Heart right ventricle (tissue), 16 donors: ENCODE results near the gene UCHL5. TPM values are rescaled to one million over a fixed set of nuclear protein-coding genes. Genes with fewer than 3 reads are reported as not detected.
"Not testable (repeated sequence)": the region's sequence is repeated elsewhere in the genome, so short reads cannot be mapped to it uniquely, and the experiment has no call there.

ENCODE experiments used
- ATAC-seq, 8 donors: fragments of 200-7000 bp; cut with Tn5 transposase; one replicate each; pipeline ENCODE4 v1.9.1; 2020; ENCODE audit warnings: mild to moderate bottlenecking in 8 of 8, moderate library complexity in 8 of 8, moderate number of reproducible peaks in 1 of 8
- DNase-seq, 2 donors: peaks; one replicate each; pipeline ENCODE4 v3.0.0-alpha.2; 2020
- H3K27ac ChIP-seq, 10 donors: fragments of 200-600 bp; sonication (generic) in 2 of 10; one replicate each; pipeline versions ENCODE4 v1.5.0 to v1.8.0; 2020 to 2022; ENCODE audit warnings: mild to moderate bottlenecking in 3 of 10
- H3K27me3 ChIP-seq, 7 donors: fragments of 200-600 bp; one replicate each; pipeline ENCODE4 v1.8.0; 2021 to 2022; ENCODE audit warnings: mild to moderate bottlenecking in 2 of 7
- H3K36me3 ChIP-seq, 9 donors: fragments of 200-600 bp; sonication (generic) in 1 of 9; one replicate each; pipeline versions ENCODE4 v1.5.0 to v1.8.0; 2020 to 2022; ENCODE audit warnings: mild to moderate bottlenecking in 2 of 9
- H3K4me1 ChIP-seq, 9 donors: fragments of 200-600 bp; sonication (generic) in 1 of 9; one replicate each; pipeline versions ENCODE4 v1.5.0 to v1.8.0; 2020 to 2022; ENCODE audit warnings: mild to moderate bottlenecking in 4 of 9
- H3K4me3 ChIP-seq, 10 donors: fragments of 200-600 bp; sonication (generic) in 2 of 10; one replicate each; pipeline versions ENCODE4 v1.5.0 to v1.8.0; 2020 to 2022; ENCODE audit warnings: mild to moderate bottlenecking in 7 of 10, moderate library complexity in 2 of 10
- H3K9me3 ChIP-seq, 11 donors: fragments of 200-600 bp in 10 of 11; sonication (generic) in 2 of 11; one replicate each; pipeline versions ENCODE4 v1.5.0 to v1.8.0; 2013 to 2022; ENCODE audit warnings: mild to moderate bottlenecking in 2 of 11, control low read depth in 1 of 11, moderate library complexity in 1 of 11
- WGBS, 2 donors: extraction: QIAGEN DNeasy Blood & Tissue Kit; methylation state at CpG; one replicate each; pipeline ENCODE4 v1.1.7; 2013; ENCODE audit warnings: inconsistent platforms in 1 of 2; 5-methylcytosine and 5-hydroxymethylcytosine counted together
- intact Hi-C, 10 donors: fragments of 100-400 bp; cut with DNase I; formaldehyde crosslinking; loops; one replicate each; pipeline versions ENCODE4 v1.11.1 to v1.14.2; 2022
- polyA plus RNA-seq, 2 donors: library from polyadenylated mRNA; stranded (reverse); fragments of 200-250 nt; gene quantifications; one replicate each; pipeline ENCODE4 v1.2.3, GENCODE V29; 2013
- total RNA-seq, 10 donors: library from RNA; stranded (reverse); fragmentation: NEBNext Ultra II Directional in 3 of 10; extraction: Animal tissue kit (Norgen Biotek cat#: 25700) in 3 of 10; gene quantifications; one replicate each; pipeline versions ENCODE4 v1.2.1 to v1.2.4, GENCODE V29; 2021 to 2023
- TF ChIP-seq, protein P1 (sequence below), 9 donors: fragments of 200-600 bp; sonication (generic) in 2 of 9; IDR thresholded peaks; one replicate each; pipeline versions ENCODE4 v1.5.0 to v1.8.0; 2021 to 2022; ENCODE audit warnings: antibody characterized with exemption in 9 of 9, mild to moderate bottlenecking in 5 of 9, moderate library complexity in 1 of 9
- donor health status: Arrhythmogenic right ventricular cardiomyopathy.
- donor health status: ischemic (EF 13 %, LVEDD 7.1; RV severe dilation, severe dysfunction).
- donor health status: healthy with polysubstance abuse.
- donor health status: DM: no; HTN: yes; CAD: no.
- donor health status: DM: no; HTN: no; CAD: no.
- donor health status: ischemic (EF 25% LVEDD 6.9; RV normal size, moderate dysfunction).
- donor health status: ischemic (EF 25% LVEDD 5.7; RV mildly dilated, moderate dysfunction).
- donor health status: healthy.
- donor health status: DM: yes; HTN: yes; CAD: no.
- donor health status: Ischemic cardiomyopathy.
- donor health status: ischemic (EF 35%, LVEDD 5.7; RV mildly dilated, moderate dysfunction).
- donor health status: nonischemic (EF 11% LVEDD 7.7; RV severe dilation, severe dysfunction).
- donor health status: DM: yes; HTN: yes; CAD: no.
- donor health status: PGD.
- donor health status: ischemic (EF 29% LVEDD 5.4; RV normal size, mild dysfunction).
- donor health status: nonischemic (EF 23%, LVEDD 6.1; RV moderate dilation, normal function).

Gene UCHL5
- total and polyA plus RNA-seq, 12 donors = 13.3 to 45.2 (median 34.9) TPM

DNA sequence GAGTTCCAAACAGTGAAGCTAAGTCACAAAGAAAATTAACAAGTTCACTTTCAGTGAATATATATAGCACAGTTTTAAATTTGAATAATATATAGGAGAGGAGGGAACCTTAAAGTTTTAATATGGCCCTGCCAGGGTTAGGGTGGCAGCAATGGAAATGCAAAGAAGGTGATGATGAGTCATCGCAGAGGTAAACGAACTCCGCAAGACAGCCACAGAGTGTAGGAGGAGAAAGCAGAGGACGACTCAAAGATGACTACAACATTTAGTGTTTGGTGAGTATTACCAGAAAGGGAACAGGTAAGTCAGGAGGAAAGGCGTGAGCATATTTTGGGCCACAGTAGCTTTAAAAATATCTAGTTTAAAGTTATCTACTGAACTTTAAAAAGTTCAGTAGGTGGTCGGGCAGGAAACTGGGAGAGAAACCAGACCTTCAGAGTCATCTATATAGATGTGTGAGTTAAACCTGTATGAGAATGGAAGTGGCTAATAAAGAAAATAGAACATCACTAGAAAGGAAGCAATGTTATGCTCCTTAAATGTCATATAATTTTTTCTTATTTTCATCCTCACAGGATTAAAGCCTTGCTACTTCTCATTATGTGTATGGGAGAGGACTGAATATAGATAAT, 75.7 kb downstream of the UCHL5 start:
- ATAC-seq (no peak), DNase-seq (no peak)
- Histone ChIP-seq H3K4me3 (no peak overlapping the region), H3K27ac (no peak overlapping the region), H3K9me3 (no peaks in the 10 kb centered on the region), H3K4me1 (no peaks in the 10 kb centered on the region), H3K36me3 (peaks cover 0 to 14% (median 0%) of the 10 kb centered on the region in 9 donors), H3K27me3 (no peaks in the 10 kb centered on the region)
- TF ChIP-seq, protein P1, sequence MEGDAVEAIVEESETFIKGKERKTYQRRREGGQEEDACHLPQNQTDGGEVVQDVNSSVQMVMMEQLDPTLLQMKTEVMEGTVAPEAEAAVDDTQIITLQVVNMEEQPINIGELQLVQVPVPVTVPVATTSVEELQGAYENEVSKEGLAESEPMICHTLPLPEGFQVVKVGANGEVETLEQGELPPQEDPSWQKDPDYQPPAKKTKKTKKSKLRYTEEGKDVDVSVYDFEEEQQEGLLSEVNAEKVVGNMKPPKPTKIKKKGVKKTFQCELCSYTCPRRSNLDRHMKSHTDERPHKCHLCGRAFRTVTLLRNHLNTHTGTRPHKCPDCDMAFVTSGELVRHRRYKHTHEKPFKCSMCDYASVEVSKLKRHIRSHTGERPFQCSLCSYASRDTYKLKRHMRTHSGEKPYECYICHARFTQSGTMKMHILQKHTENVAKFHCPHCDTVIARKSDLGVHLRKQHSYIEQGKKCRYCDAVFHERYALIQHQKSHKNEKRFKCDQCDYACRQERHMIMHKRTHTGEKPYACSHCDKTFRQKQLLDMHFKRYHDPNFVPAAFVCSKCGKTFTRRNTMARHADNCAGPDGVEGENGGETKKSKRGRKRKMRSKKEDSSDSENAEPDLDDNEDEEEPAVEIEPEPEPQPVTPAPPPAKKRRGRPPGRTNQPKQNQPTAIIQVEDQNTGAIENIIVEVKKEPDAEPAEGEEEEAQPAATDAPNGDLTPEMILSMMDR (IDR thresholded peaks at IDR 0.05) = no peak
- intact Hi-C loops = no loop called here
- WGBS, 2 donors = 86 to 87% methylated on average over 6 of the region's 6 CpGs

DNA sequence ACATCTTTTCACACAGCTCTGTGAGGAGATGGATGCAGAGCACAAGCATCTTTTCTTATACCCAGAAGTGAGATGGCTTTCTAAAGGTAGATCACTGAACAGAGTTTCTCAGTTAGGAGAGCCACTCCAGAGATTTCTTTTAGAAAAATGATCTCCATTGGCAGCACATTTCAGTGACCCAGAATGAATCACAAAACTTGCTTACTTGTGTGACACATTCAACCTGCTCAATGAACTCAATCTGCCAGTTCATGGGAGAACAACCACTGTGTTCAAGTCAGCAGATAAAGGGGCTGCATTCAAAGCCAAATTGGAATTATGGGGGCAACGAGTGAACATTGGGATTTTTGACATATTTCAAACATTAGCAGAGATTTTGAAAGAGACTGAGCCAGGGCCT, 78.3 kb downstream of the UCHL5 start:
- DNase-seq (no peak), ATAC-seq (no peak)
- H3K4me1 ChIP-seq = no peaks in the 10 kb centered on the region
- TF ChIP-seq, protein P1 (IDR thresholded peaks at IDR 0.05) = no peak
- H3K9me3 ChIP-seq = no peaks in the 10 kb centered on the region
- H3K27ac ChIP-seq = no peak overlapping the region
- 73 to 89% methylated on average over 1 of the region's 1 CpG for WGBS, 2 donors
- H3K36me3 ChIP-seq = no peaks in the 10 kb centered on the region
- no peak overlapping the region for H3K4me3 ChIP-seq
- H3K27me3 ChIP-seq = no peaks in the 10 kb centered on the region
- intact Hi-C loops = no loop called here

DNA sequence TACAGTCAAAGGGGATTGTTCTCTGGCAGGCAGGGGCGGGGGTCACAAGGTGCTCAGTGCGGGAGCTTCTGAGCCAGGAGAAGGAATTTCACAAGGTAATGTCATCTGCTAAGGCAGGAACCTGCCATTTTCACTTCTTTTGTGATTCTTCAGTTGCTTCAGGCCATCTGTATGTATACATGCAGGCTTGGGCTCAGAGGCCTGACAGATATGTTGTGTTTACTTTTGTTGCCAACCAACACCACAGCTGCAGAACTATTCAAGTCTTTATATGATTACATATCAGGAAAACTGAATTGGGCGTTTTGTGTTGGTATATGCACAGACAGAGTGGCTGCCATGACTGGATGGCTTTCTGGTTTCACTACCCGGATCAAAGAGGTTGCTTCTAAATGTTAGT, 78.8 kb downstream of the UCHL5 start:
- H3K27me3 ChIP-seq, H3K9me3 ChIP-seq, ATAC-seq, intact Hi-C loops, H3K27ac ChIP-seq, H3K4me1 ChIP-seq, H3K36me3 ChIP-seq, H3K4me3 ChIP-seq, DNase-seq: not testable (repeated sequence)
- whole genome bisulfite sequencing, 2 donors = 82 to 85% methylated on average over 4 of the region's 4 CpGs

DNA sequence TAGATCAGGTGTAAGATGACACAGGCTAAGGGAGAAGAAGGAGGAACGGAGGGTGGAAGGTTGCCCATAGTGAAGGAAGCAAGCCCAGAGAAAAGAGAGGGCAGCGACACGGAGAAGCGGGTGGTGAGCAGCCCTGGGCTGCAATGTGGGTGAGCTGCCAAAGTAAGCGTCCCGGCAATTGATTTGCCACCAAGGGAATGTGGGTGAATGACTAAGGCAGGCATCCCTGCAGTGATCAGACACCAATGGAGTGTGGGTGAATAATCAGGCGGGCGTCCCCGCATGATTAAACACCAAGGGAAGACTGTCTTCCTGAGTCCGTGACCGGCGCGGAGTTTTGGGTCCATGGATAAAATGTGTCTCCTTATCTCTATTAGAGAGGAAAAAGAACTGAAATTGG, 79.6 kb downstream of the UCHL5 start:
- H3K27me3 ChIP-seq = no peaks in the 10 kb centered on the region
- ATAC-seq (no peak), DNase-seq (no peak)
- WGBS, 2 donors = 94 to 97% methylated on average over 13 of the region's 13 CpGs
- H3K9me3 ChIP-seq = no peaks in the 10 kb centered on the region
- no peaks in the 10 kb centered on the region for H3K36me3 ChIP-seq
- H3K4me3 ChIP-seq = no peak overlapping the region
- TF ChIP-seq, protein P1 (IDR thresholded peaks at IDR 0.05) = no peak
- H3K27ac ChIP-seq = no peak overlapping the region
- H3K4me1 ChIP-seq = no peaks in the 10 kb centered on the region
- intact Hi-C loops = no loop called here

DNA sequence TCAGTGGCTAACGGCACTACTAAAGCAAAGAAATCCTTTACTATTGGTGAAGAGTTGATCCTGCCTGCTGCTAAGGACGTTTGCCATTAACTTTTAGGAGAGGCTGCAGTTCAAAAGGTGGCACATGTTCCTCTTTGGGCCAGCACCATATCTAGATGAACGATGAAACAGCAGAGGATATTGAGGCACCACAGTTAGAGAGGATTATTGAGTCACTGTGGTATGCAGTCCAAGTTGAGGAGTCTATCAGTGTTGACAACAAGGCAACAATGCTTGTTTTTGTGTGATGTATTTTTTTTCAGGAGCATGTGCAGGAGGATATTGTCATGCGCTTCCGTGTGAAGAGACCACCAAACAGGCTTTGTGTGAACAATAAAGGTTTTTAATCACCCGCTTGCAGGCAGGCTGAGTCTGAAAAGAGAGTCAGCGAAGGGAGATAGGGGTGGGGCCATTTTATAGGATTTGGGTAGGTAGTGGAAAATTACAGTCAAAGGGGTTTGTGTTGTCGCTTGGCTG, 80.9 kb downstream of the UCHL5 start:
- Histone ChIP-seq H3K4me3 (no peak overlapping the region), H3K4me1 (no peaks in the 10 kb centered on the region), H3K9me3 (no peaks in the 10 kb centered on the region), H3K27me3 (no peaks in the 10 kb centered on the region), H3K36me3 (no peaks in the 10 kb centered on the region), H3K27ac (no peak overlapping the region)
- 76 to 89% methylated on average over 8 of the region's 8 CpGs for WGBS, 2 donors
- DNase-seq = no peak
- TF ChIP-seq, protein P1 (IDR thresholded peaks at IDR 0.05) = no peak
- no peak for ATAC-seq
- intact Hi-C loops = no loop called here
